HepG2 (cell line): ENCODE measurements around the gene KIF13A. TPM values are rescaled to one million over a fixed set of nuclear protein-coding genes. Genes with fewer than 3 reads are reported as not detected.

Experiments used
- ATAC-seq: fragments of 200-7000 bp; cut with Tn5 transposase; 3 replicates; pipeline ENCODE4 v1.9.1; 2020; ENCODE audit warnings: mild to moderate bottlenecking, moderate library complexity
- BruUV-seq: library from RNA; stranded (reverse); fragments of 400-500 nt; replicated peaks from 2 replicates; lab custom pipeline; 2021; lab: Mats Ljungman, UMichigan
- CTCF ChIA-PET: fragments of 300-600 bp; formaldehyde crosslinking; extraction: SDS; loops from one replicate; lab custom pipeline; 2021; ENCODE audit warnings: low total read pairs, inconsistent platforms, low intra/inter-chr PET ratio; lab: Yijun Ruan, JAX
- POLR2A ChIA-PET: fragments of 350-600 bp; sonication (Branson Sonifier 250); formaldehyde crosslinking; loops from one replicate; lab custom pipeline; 2020; ENCODE audit warnings: antibody characterized with exemption, inconsistent platforms; lab: Yijun Ruan, JAX
- DNase-seq: peaks from one replicate; pipeline ENCODE4 v3.0.0-alpha.2; 2015; ENCODE audit warnings: low spot score
- FAIRE-seq: peaks from 3 replicates; lab custom pipeline; 2011; peaks lifted over from hg19 to GRCh38; lab: Jason Lieb, UNC
- H2AFZ ChIP-seq: one replicate; pipeline ENCODE4 v1.6.1; 2011; ENCODE audit warnings: low read length, inconsistent platforms
- H3K27ac ChIP-seq: fragments of 300-600 bp; 3 replicates; pipeline ENCODE4 v1.8.0; 2011; ENCODE audit warnings: mixed run types, mild to moderate bottlenecking, mixed read lengths, low read length, inconsistent platforms; ENCODE audit not compliant: insufficient read depth; ENCODE audit errors: extremely low read length
- H3K27me3 ChIP-seq, 2 experiments: fragments of 200-600 bp in 1 of 2; 2 replicates in 1 of 2; 3 replicates in 1 of 2; pipeline versions ENCODE4 v1.6.0 to v1.8.0; 2011; ENCODE audit warnings: low read length in 2 of 2, mild to moderate bottlenecking in 2 of 2, moderate library complexity in 2 of 2, inconsistent platforms in 1 of 2; ENCODE audit not compliant: insufficient read depth in 2 of 2, control insufficient read depth in 1 of 2
- H3K36me3 ChIP-seq, 2 experiments: fragments of 200-600 bp in 1 of 2; replicated peaks in 1 of 2; 2 replicates in 1 of 2; 3 replicates in 1 of 2; pipeline versions ENCODE4 v1.5.1 to v1.8.0; 2011; ENCODE audit warnings: low read length in 2 of 2, inconsistent platforms in 1 of 2; ENCODE audit not compliant: insufficient read depth in 2 of 2, control insufficient read depth in 1 of 2
- H3K4me1 ChIP-seq: 2 replicates; pipeline ENCODE4 v1.5.1; 2012; ENCODE audit warnings: low read length, inconsistent platforms; ENCODE audit not compliant: insufficient read depth
- H3K4me2 ChIP-seq: 2 replicates; pipeline ENCODE4 v1.6.0; 2011; ENCODE audit warnings: low read depth, low read length, inconsistent platforms
- H3K4me3 ChIP-seq, 3 experiments: fragments of 200-600 bp in 1 of 3; sonication (generic), shearing (Covaris generic) in 1 of 3; replicated peaks in 1 of 3; 2 replicates each; pipeline ENCODE4 v1.5.1; 2011 to 2016; ENCODE audit warnings: low read length in 3 of 3, inconsistent platforms in 2 of 3, low read depth in 2 of 3, mild to moderate bottlenecking in 2 of 3, control low read depth in 1 of 3, mixed read lengths in 1 of 3; ENCODE audit not compliant: insufficient read depth in 1 of 3
- H3K79me2 ChIP-seq: one replicate; pipeline ENCODE4 v1.6.1; 2011; ENCODE audit warnings: low read length, inconsistent platforms; ENCODE audit not compliant: insufficient read depth
- H3K9ac ChIP-seq: 2 replicates; pipeline ENCODE4 v1.6.0; 2011; ENCODE audit warnings: mild to moderate bottlenecking, low read depth, low read length, inconsistent platforms; ENCODE audit not compliant: insufficient read depth
- H3K9me3 ChIP-seq: 2 replicates; pipeline ENCODE4 v1.5.1; 2012; ENCODE audit warnings: mild to moderate bottlenecking, low read length
- H4K20me1 ChIP-seq: 2 replicates; pipeline ENCODE4 v1.6.0; 2011; ENCODE audit warnings: inconsistent platforms, mild to moderate bottlenecking, low read length, moderate library complexity; ENCODE audit not compliant: insufficient read depth
- ETV6 ChIP-seq: sonication (generic); formaldehyde crosslinking; conservative IDR thresholded peaks from 2 replicates; pipeline ENCODE4 v1.4.0; 2020; ENCODE audit warnings: missing genetic modification reagents
- FUBP1 ChIP-seq: sonication (generic); formaldehyde crosslinking; IDR thresholded peaks from 2 replicates; pipeline ENCODE4 v1.5.1; 2020; ENCODE audit warnings: missing genetic modification reagents, mild to moderate bottlenecking, borderline replicate concordance
- HCFC1 ChIP-seq: fragments of 150-350 bp; IDR thresholded peaks from 2 replicates; pipeline ENCODE4 v1.6.1; 2014; ENCODE audit warnings: low read depth, low read length
- HOXA7 ChIP-seq: sonication (generic); formaldehyde crosslinking; IDR thresholded peaks from 2 replicates; pipeline ENCODE4 v1.8.1; 2022; ENCODE audit warnings: mild to moderate bottlenecking, missing genetic modification reagents, moderate library complexity
- MYNN ChIP-seq: sonication (generic); formaldehyde crosslinking; IDR thresholded peaks from 2 replicates; pipeline ENCODE4 v1.4.0; 2020; ENCODE audit warnings: mild to moderate bottlenecking, low read depth, missing genetic modification reagents
- NCOA2 ChIP-seq: sonication (generic); formaldehyde crosslinking; IDR thresholded peaks from 2 replicates; pipeline ENCODE4 v1.8.0; 2022; ENCODE audit warnings: inconsistent platforms
- PHF5A ChIP-seq: IDR thresholded peaks from one replicate; pipeline ENCODE4 v1.6.1; 2018; ENCODE audit warnings: low read depth, missing genetic modification reagents; ENCODE audit not compliant: unreplicated experiment
- PRMT3 ChIP-seq: sonication (generic); formaldehyde crosslinking; IDR thresholded peaks from 2 replicates; pipeline ENCODE4 v1.8.1; 2022; ENCODE audit warnings: low read depth, mild to moderate bottlenecking, moderate library complexity, missing genetic modification reagents, borderline replicate concordance
- SMAD1 ChIP-seq: sonication (generic); formaldehyde crosslinking; IDR thresholded peaks from 2 replicates; pipeline ENCODE4 v1.4.0; 2020; ENCODE audit warnings: missing genetic modification reagents, low read depth, mild to moderate bottlenecking, borderline replicate concordance
- SMARCC2 ChIP-seq: fragments of 450-650 bp; IDR thresholded peaks from 2 replicates; pipeline ENCODE4 v1.6.1; 2017; ENCODE audit warnings: antibody characterized with exemption, mild to moderate bottlenecking
- ZNF224 ChIP-seq: sonication (generic); formaldehyde crosslinking; IDR thresholded peaks from 2 replicates; pipeline ENCODE4 v1.5.0; 2020; ENCODE audit warnings: mild to moderate bottlenecking, missing genetic modification reagents
- ZNF24 ChIP-seq: fragments of 450-650 bp; IDR thresholded peaks from 2 replicates; pipeline ENCODE4 v1.6.1; 2017; ENCODE audit warnings: antibody characterized with exemption, mild to moderate bottlenecking
- ZNF256 ChIP-seq: sonication (generic); formaldehyde crosslinking; conservative IDR thresholded peaks from 2 replicates; pipeline ENCODE4 v1.4.0; 2020; ENCODE audit warnings: missing genetic modification reagents
- ZNF484 ChIP-seq: sonication (generic); formaldehyde crosslinking; IDR thresholded peaks from 2 replicates; pipeline ENCODE4 v1.5.1; 2020; ENCODE audit warnings: mild to moderate bottlenecking, low read depth, missing genetic modification reagents, borderline replicate concordance
- ZNF549 ChIP-seq: sonication (generic); formaldehyde crosslinking; IDR thresholded peaks from 2 replicates; pipeline ENCODE4 v1.5.0; 2020; ENCODE audit warnings: missing genetic modification reagents
- ZSCAN25 ChIP-seq: sonication (generic); formaldehyde crosslinking; IDR thresholded peaks from 2 replicates; pipeline ENCODE4 v1.8.0; 2022; ENCODE audit warnings: mild to moderate bottlenecking, missing genetic modification reagents
- WGBS: methylation state at CpG from one replicate; pipeline ENCODE4 v1.1.6; 2017; ENCODE audit warnings: low lambda C conversion rate; 5-methylcytosine and 5-hydroxymethylcytosine counted together
- in situ Hi-C: cut with HindIII; loops from 2 replicates; pipeline ENCODE4 v1.10.0; 2017; ENCODE audit warnings: low pct_unique_long_range_greater_than_20kb; ENCODE audit not compliant: extremely low pct_ligation_motif_present
- intact Hi-C: fragments of 100-400 bp; cut with micrococcal nuclease; formaldehyde crosslinking; loops from one replicate; pipeline ENCODE4 v1.10.0; 2022; ENCODE audit not compliant: unreplicated experiment
- polyA plus RNA-seq, 8 experiments: library from polyadenylated mRNA; depleted of rRNA in 3 of 8; stranded (reverse) in 7 of 8; unstranded in 1 of 8; fragments of >200 nt; fragmentation: Illumina TruSeq in 4 of 8; extraction: Trizol in 4 of 8; gene quantifications; 2 replicates each; pipeline versions ENCODE4 v1.2.1 to v1.2.3, GENCODE V29; 2011 to 2016; ENCODE audit warnings: low read depth in 4 of 8, missing spikeins in 1 of 8, mixed read lengths in 1 of 8; ENCODE audit not compliant: insufficient read depth in 1 of 8
- total RNA-seq, 5 experiments: library from RNA; depleted of rRNA; stranded (reverse); fragments of >200 nt; fragmentation: Illumina TruSeq; extraction: Trizol; gene quantifications; 2 replicates each; pipeline ENCODE4 v1.2.3, GENCODE V29; 2016; ENCODE audit warnings: low read depth in 1 of 5
- TF ChIP-seq, protein P1 (sequence below): sonication (generic); formaldehyde crosslinking; IDR thresholded peaks from 2 replicates; pipeline ENCODE4 v1.4.0; 2020; ENCODE audit warnings: missing genetic modification reagents, borderline replicate concordance
- TF ChIP-seq, protein P2 (sequence below): sonication (generic); formaldehyde crosslinking; IDR thresholded peaks from 2 replicates; pipeline ENCODE4 v1.9.0; 2022; ENCODE audit warnings: missing genetic modification reagents, mild to moderate bottlenecking, borderline replicate concordance
- TF ChIP-seq, protein P3 (sequence below): sonication (generic); formaldehyde crosslinking; IDR thresholded peaks from 2 replicates; pipeline ENCODE4 v1.4.0; 2020; ENCODE audit warnings: missing genetic modification reagents

Gene KIF13A
- total and polyA plus RNA-seq, 2 of the 13 experiments (the other 11 are each of a cell fraction or from before 2014, with no cell fraction given), result 21.1 to 37.2 TPM

- TF ChIP-seq ZNF256 (CRISPR knock-in tag), result no peak
- no peak for TF ChIP-seq PRMT3 (CRISPR knock-in tag)
- TF ChIP-seq, protein P1, sequence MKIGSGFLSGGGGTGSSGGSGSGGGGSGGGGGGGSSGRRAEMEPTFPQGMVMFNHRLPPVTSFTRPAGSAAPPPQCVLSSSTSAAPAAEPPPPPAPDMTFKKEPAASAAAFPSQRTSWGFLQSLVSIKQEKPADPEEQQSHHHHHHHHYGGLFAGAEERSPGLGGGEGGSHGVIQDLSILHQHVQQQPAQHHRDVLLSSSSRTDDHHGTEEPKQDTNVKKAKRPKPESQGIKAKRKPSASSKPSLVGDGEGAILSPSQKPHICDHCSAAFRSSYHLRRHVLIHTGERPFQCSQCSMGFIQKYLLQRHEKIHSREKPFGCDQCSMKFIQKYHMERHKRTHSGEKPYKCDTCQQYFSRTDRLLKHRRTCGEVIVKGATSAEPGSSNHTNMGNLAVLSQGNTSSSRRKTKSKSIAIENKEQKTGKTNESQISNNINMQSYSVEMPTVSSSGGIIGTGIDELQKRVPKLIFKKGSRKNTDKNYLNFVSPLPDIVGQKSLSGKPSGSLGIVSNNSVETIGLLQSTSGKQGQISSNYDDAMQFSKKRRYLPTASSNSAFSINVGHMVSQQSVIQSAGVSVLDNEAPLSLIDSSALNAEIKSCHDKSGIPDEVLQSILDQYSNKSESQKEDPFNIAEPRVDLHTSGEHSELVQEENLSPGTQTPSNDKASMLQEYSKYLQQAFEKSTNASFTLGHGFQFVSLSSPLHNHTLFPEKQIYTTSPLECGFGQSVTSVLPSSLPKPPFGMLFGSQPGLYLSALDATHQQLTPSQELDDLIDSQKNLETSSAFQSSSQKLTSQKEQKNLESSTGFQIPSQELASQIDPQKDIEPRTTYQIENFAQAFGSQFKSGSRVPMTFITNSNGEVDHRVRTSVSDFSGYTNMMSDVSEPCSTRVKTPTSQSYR, result no peak
- no peak for TF ChIP-seq SMAD1 (CRISPR knock-in tag)
- TF ChIP-seq ZSCAN25 (CRISPR knock-in tag), result no peak
These were observed 151.7 kb downstream of the KIF13A start (continued) for GRCh38 chr6:17835784-17836183.

DNA sequence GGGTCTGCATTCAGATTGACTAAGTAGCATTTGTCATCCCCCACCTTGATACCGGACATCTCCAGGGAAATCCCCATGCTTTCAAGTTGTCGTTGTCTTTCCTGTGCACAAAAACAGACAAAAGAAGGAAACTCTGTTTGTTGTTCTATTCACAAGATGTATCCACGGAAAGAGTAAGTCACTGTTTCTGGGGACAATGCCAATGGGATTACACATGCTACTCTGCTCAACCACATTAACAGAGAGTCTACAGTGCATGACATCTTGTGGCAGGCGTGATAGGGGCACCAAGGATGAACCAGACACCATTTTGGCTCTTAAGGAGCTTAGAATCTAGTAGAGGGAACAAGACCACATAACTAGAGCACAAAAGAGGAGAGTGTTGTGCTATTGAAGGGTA, 156.3 kb downstream of the KIF13A start:
- ATAC-seq, result no peak
- POLR2A ChIA-PET, result no interaction called here
- peaks cover 10 to 62% of the 10 kb centered on the region in 2 experiments for H3K36me3 ChIP-seq
- no peak overlapping the region for H3K4me3 ChIP-seq
- TF ChIP-seq NCOA2 (CRISPR knock-in tag), result no peak
- no peak for TF ChIP-seq HOXA7 (CRISPR knock-in tag)
- TF ChIP-seq, protein P2, sequence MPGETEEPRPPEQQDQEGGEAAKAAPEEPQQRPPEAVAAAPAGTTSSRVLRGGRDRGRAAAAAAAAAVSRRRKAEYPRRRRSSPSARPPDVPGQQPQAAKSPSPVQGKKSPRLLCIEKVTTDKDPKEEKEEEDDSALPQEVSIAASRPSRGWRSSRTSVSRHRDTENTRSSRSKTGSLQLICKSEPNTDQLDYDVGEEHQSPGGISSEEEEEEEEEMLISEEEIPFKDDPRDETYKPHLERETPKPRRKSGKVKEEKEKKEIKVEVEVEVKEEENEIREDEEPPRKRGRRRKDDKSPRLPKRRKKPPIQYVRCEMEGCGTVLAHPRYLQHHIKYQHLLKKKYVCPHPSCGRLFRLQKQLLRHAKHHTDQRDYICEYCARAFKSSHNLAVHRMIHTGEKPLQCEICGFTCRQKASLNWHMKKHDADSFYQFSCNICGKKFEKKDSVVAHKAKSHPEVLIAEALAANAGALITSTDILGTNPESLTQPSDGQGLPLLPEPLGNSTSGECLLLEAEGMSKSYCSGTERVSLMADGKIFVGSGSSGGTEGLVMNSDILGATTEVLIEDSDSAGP (CRISPR knock-in tag), result no peak
- no peak for TF ChIP-seq MYNN (CRISPR knock-in tag)
- no peak for TF ChIP-seq PHF5A
- TF ChIP-seq SMARCC2, result no peak
- TF ChIP-seq ZNF24, result no peak
- no peak for TF ChIP-seq FUBP1 (CRISPR knock-in tag)
- no peak for TF ChIP-seq HCFC1
- TF ChIP-seq ETV6 (CRISPR knock-in tag), result no peak
- TF ChIP-seq ZNF484, result no peak
- TF ChIP-seq, protein P3, sequence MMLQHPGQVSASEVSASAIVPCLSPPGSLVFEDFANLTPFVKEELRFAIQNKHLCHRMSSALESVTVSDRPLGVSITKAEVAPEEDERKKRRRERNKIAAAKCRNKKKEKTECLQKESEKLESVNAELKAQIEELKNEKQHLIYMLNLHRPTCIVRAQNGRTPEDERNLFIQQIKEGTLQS (CRISPR knock-in tag), result no peak
- TF ChIP-seq ZNF224, result no peak
- TF ChIP-seq ZNF549 (CRISPR knock-in tag), result no peak
- TF ChIP-seq, all 625 proteins: peak for 0
- BruUV-seq, result no TSS peak
- WGBS, result 95% methylated on average over 4 of the region's 4 CpGs
- Histone ChIP-seq H3K4me2 (no peak overlapping the region), H3K9ac (no peak overlapping the region), H2AFZ (no peak overlapping the region), H3K79me2 (no peaks in the 10 kb centered on the region), H3K27ac (no peak overlapping the region), H4K20me1 (no peaks in the 10 kb centered on the region), H3K4me1 (no peaks in the 10 kb centered on the region), H3K27me3 (no peaks in the 10 kb centered on the region), H3K9me3 (no peaks in the 10 kb centered on the region)
- intact Hi-C loops, result no loop called here
- in situ Hi-C loops, result loop anchor here (10.0 kb wide), 1 partner anchor 294 kb away; the partner anchor contains the start of gene NHLRC1
- CTCF ChIA-PET, result no interaction called here
- FAIRE-seq (no peak), DNase-seq (no peak)
